HG02885 (cell line): ENCODE measurements around the gene SARS2.
A peak's percentile ranks its signal among the peaks of the same experiment; 100 is the strongest.
"Not testable (repeated sequence)": the region's sequence is repeated elsewhere in the genome, so short reads cannot be mapped to it uniquely, and the experiment has no call there.

Experiments used
- ATAC-seq: cut with Tn5 transposase; IDR thresholded peaks from one replicate; pipeline ENCODE4 v1.9.1; 2021; ENCODE audit warnings: mild to moderate bottlenecking; ENCODE audit not compliant: unreplicated experiment, poor library complexity

Gene SARS2

GRCh38 chr19:38894968-38895367, 35.6 kb downstream of the SARS2 start:
- ATAC-seq: no peak

- no peak for ATAC-seq
These were observed 37.2 kb downstream of the SARS2 start for GRCh38 chr19:38893341-38893771.

- ATAC-seq: no peak
These were observed 37.7 kb downstream of the SARS2 start for GRCh38 chr19:38892841-38893240.

GRCh38 chr19:38891771-38892170, 38.8 kb downstream of the SARS2 start:
- ATAC-seq: no peak

- no peak for ATAC-seq
These were observed 39.9 kb downstream of the SARS2 start for GRCh38 chr19:38890686-38891085.

GRCh38 chr19:38889803-38890202, 40.8 kb downstream of the SARS2 start:
- ATAC-seq: no peak

- ATAC-seq: no peak
These were observed 41.7 kb downstream of the SARS2 start for GRCh38 chr19:38888876-38889275.

GRCh38 chr19:38884691-38885090, 45.9 kb downstream of the SARS2 start:
- ATAC-seq: not testable (repeated sequence)

GRCh38 chr19:38883286-38883685, 47.3 kb downstream of the SARS2 start:
- no peak for ATAC-seq

GRCh38 chr19:38880882-38881609, 49.5 kb downstream of the SARS2 start:
- ATAC-seq: no peak

GRCh38 chr19:38880076-38880881, 50.3 kb downstream of the SARS2 start:
- no peak for ATAC-seq

GRCh38 chr19:38879400-38879751, 51.2 kb downstream of the SARS2 start:
- no peak for ATAC-seq

GRCh38 chr19:38878575-38879399, 51.8 kb downstream of the SARS2 start:
- ATAC-seq: no peak

- peak; percentile 59 for ATAC-seq
These were observed 52.6 kb downstream of the SARS2 start, which contains the start of gene RINL for GRCh38 chr19:38877781-38878574. TSS of gene RINL (minus strand) at chr19:38878275. CDS start at chr19:38876742, 1,533 bp downstream.

- no peak for ATAC-seq
These were observed 54.7 kb downstream of the SARS2 start for GRCh38 chr19:38875656-38876395.

- not testable (repeated sequence) for ATAC-seq
These were observed 57.2 kb downstream of the SARS2 start for GRCh38 chr19:38873400-38873799.

- no peak for ATAC-seq
These were observed 60.0 kb downstream of the SARS2 start for GRCh38 chr19:38870612-38871011.

- ATAC-seq: peak; percentile 86
These were observed 60.5 kb downstream of the SARS2 start for GRCh38 chr19:38869836-38870607.
